ENCODE results near the gene DNAAF3.
"Not testable (repeated sequence)": the region's sequence is repeated elsewhere in the genome, so short reads cannot be mapped to it uniquely, and the experiment has no call there.

GRCh38 chr19:55155784-55156183, 10.6 kb downstream of the DNAAF3 start:
- not testable (repeated sequence) for TF ChIP-seq CTCF, POLR2A (IDR thresholded peaks at IDR 0.05)
